NT2/D1 (cell line): ENCODE data around the gene CTIF.
"Not testable (repeated sequence)": the region's sequence is repeated elsewhere in the genome, so short reads cannot be mapped to it uniquely, and the experiment has no call there.

ENCODE experiments used
- DNase-seq: peaks from one replicate; pipeline ENCODE4 v3.0.0-alpha.2; 2011; ENCODE audit warnings: low read depth, low spot score
- H3K27me3 ChIP-seq: 2 replicates; pipeline ENCODE4 v1.6.0; 2011; ENCODE audit warnings: mild to moderate bottlenecking; ENCODE audit not compliant: insufficient read length, insufficient read depth
- H3K36me3 ChIP-seq: 2 replicates; pipeline ENCODE4 v1.6.1; 2011; ENCODE audit warnings: mild to moderate bottlenecking, low read length, mixed read lengths; ENCODE audit not compliant: insufficient read depth, insufficient read length
- H3K4me1 ChIP-seq: 2 replicates; pipeline ENCODE4 v1.5.1; 2011; ENCODE audit not compliant: insufficient read depth, insufficient read length
- H3K4me3 ChIP-seq: 2 replicates; pipeline ENCODE4 v1.5.1; 2011; ENCODE audit warnings: low read depth; ENCODE audit not compliant: insufficient read length
- H3K9ac ChIP-seq: 2 replicates; pipeline ENCODE4 v1.6.0; 2011; ENCODE audit warnings: low read depth; ENCODE audit not compliant: insufficient read length
- H3K9me3 ChIP-seq: 2 replicates; pipeline ENCODE4 v1.5.1; 2011; ENCODE audit warnings: mild to moderate bottlenecking, low read length; ENCODE audit not compliant: insufficient read depth
- SUZ12 ChIP-seq: IDR thresholded peaks from 2 replicates; pipeline ENCODE4 v1.6.1; 2011; ENCODE audit not compliant: insufficient read length, insufficient read depth; ENCODE audit errors: extremely low read depth
- YY1 ChIP-seq: IDR thresholded peaks from 2 replicates; pipeline ENCODE4 v1.6.1; 2011; ENCODE audit not compliant: insufficient read length, insufficient read depth
- ZNF274 ChIP-seq: IDR thresholded peaks from 2 replicates; pipeline ENCODE4 v1.6.1; 2011; ENCODE audit warnings: mild to moderate bottlenecking, low read depth, low read length

CTIF gene

GRCh38 chr18:48714873-48715272 lies 176.0 kb downstream of the CTIF start:
- no peak for DNase-seq
- H3K4me1 ChIP-seq, result peaks cover 5% of the 10 kb centered on the region
- no peaks in the 10 kb centered on the region for H3K9me3 ChIP-seq
- peaks cover 32% of the 10 kb centered on the region for H3K36me3 ChIP-seq
- H3K9ac ChIP-seq, result no peak overlapping the region
- no peak overlapping the region for H3K4me3 ChIP-seq
- TF ChIP-seq SUZ12 (no peak), ZNF274 (no peak), YY1 (no peak)
- H3K27me3 ChIP-seq, result no peaks in the 10 kb centered on the region

- Histone ChIP-seq H3K9me3 (no peaks in the 10 kb centered on the region), H3K4me1 (peaks cover 5% of the 10 kb centered on the region), H3K27me3 (no peaks in the 10 kb centered on the region), H3K9ac (no peak overlapping the region), H3K36me3 (peaks cover 29% of the 10 kb centered on the region), H3K4me3 (no peak overlapping the region)
- no peak for TF ChIP-seq SUZ12
- no peak for TF ChIP-seq YY1
- no peak for TF ChIP-seq ZNF274
- no peak for DNase-seq
These were observed 177.0 kb downstream of the CTIF start for GRCh38 chr18:48715711-48716361.

- H3K4me1 ChIP-seq, H3K27me3 ChIP-seq: not testable (repeated sequence)
These were observed 178.4 kb downstream of the CTIF start for GRCh38 chr18:48717227-48717626.

GRCh38 chr18:48718251-48718959 lies 179.6 kb downstream of the CTIF start:
- H3K4me1 ChIP-seq, result peaks cover 5% of the 10 kb centered on the region
- no peaks in the 10 kb centered on the region for H3K27me3 ChIP-seq
- DNase-seq, result no peak
- H3K4me3 ChIP-seq, result no peak overlapping the region
- no peak overlapping the region for H3K9ac ChIP-seq
- peaks cover 25% of the 10 kb centered on the region for H3K36me3 ChIP-seq
- TF ChIP-seq ZNF274, result no peak
- no peak for TF ChIP-seq YY1
- no peak for TF ChIP-seq SUZ12
- H3K9me3 ChIP-seq, result no peaks in the 10 kb centered on the region

More at GRCh38 chr18:48717227-48717626, 178.4 kb downstream of the CTIF start:
- H3K36me3 ChIP-seq, result peaks cover 29% of the 10 kb centered on the region
- DNase-seq, H3K9ac ChIP-seq, H3K4me3 ChIP-seq, H3K9me3 ChIP-seq: not testable (repeated sequence)

GRCh38 chr18:48719388-48719787 lies 180.6 kb downstream of the CTIF start:
- TF ChIP-seq ZNF274 (no peak), SUZ12 (no peak)
- Histone ChIP-seq H3K9me3 (no peaks in the 10 kb centered on the region), H3K27me3 (no peaks in the 10 kb centered on the region), H3K4me1 (peaks cover 5% of the 10 kb centered on the region), H3K36me3 (peaks cover 19% of the 10 kb centered on the region), H3K9ac (no peak overlapping the region), H3K4me3 (no peak overlapping the region)
- DNase-seq, result no peak

- no peak for TF ChIP-seq SUZ12
- no peak for TF ChIP-seq YY1
- no peak for TF ChIP-seq ZNF274
- Histone ChIP-seq H3K4me3 (no peak overlapping the region), H3K4me1 (peaks cover 7% of the 10 kb centered on the region), H3K9me3 (no peaks in the 10 kb centered on the region), H3K36me3 (peaks cover 19% of the 10 kb centered on the region), H3K27me3 (no peaks in the 10 kb centered on the region), H3K9ac (no peak overlapping the region)
- no peak for DNase-seq
These were observed 181.3 kb downstream of the CTIF start for GRCh38 chr18:48719974-48720654.

GRCh38 chr18:48720655-48721025 lies 181.8 kb downstream of the CTIF start:
- Histone ChIP-seq H3K4me3 (no peak overlapping the region), H3K36me3 (peaks cover 19% of the 10 kb centered on the region), H3K27me3 (no peaks in the 10 kb centered on the region), H3K9ac (no peak overlapping the region), H3K9me3 (no peaks in the 10 kb centered on the region), H3K4me1 (peaks cover 7% of the 10 kb centered on the region)
- DNase-seq, result no peak
- no peak for TF ChIP-seq ZNF274
- TF ChIP-seq YY1, result no peak
